Fibroblast of pulmonary artery (primary cell): Measurements from ENCODE around the gene CPTP.

Experiments
- DNase-seq: peaks from one replicate; pipeline ENCODE4 v3.0.0-alpha.2; 2010; ENCODE audit warnings: low read depth
- H3K4me3 ChIP-seq: replicated peaks from 2 replicates; pipeline ENCODE4 v1.5.1; 2011; ENCODE audit warnings: low read depth, mild to moderate bottlenecking, control low read depth, low read length, moderate library complexity
- TF ChIP-seq, protein P1 (sequence below): IDR thresholded peaks from 2 replicates; pipeline ENCODE4 v1.5.1; 2011; ENCODE audit warnings: mild to moderate bottlenecking, control low read depth, low read length, inconsistent platforms; ENCODE audit errors: missing control alignments

Gene CPTP

DNA sequence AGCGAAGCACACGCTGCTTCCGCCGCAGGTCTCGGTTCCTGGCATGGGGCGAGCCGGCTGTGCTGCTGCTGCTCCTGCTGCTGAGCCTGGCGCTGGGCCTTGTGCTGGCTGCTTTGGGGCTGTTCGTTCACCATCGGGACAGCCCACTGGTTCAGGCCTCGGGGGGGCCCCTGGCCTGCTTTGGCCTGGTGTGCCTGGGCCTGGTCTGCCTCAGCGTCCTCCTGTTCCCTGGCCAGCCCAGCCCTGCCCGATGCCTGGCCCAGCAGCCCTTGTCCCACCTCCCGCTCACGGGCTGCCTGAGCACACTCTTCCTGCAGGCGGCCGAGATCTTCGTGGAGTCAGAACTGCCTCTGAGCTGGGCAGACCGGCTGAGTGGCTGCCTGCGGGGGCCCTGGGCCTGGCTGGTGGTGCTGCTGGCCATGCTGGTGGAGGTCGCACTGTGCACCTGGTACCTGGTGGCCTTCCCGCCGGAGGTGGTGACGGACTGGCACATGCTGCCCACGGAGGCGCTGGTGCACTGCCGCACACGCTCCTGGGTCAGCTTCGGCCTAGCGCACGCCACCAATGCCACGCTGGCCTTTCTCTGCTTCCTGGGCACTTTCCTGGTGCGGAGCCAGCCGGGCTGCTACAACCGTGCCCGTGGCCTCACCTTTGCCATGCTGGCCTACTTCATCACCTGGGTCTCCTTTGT is 9.1 kb downstream of the CPTP start:
- DNase-seq: no peak
- TF ChIP-seq, protein P1, sequence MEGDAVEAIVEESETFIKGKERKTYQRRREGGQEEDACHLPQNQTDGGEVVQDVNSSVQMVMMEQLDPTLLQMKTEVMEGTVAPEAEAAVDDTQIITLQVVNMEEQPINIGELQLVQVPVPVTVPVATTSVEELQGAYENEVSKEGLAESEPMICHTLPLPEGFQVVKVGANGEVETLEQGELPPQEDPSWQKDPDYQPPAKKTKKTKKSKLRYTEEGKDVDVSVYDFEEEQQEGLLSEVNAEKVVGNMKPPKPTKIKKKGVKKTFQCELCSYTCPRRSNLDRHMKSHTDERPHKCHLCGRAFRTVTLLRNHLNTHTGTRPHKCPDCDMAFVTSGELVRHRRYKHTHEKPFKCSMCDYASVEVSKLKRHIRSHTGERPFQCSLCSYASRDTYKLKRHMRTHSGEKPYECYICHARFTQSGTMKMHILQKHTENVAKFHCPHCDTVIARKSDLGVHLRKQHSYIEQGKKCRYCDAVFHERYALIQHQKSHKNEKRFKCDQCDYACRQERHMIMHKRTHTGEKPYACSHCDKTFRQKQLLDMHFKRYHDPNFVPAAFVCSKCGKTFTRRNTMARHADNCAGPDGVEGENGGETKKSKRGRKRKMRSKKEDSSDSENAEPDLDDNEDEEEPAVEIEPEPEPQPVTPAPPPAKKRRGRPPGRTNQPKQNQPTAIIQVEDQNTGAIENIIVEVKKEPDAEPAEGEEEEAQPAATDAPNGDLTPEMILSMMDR: no peak
- no peak overlapping the region for H3K4me3 ChIP-seq

DNA sequence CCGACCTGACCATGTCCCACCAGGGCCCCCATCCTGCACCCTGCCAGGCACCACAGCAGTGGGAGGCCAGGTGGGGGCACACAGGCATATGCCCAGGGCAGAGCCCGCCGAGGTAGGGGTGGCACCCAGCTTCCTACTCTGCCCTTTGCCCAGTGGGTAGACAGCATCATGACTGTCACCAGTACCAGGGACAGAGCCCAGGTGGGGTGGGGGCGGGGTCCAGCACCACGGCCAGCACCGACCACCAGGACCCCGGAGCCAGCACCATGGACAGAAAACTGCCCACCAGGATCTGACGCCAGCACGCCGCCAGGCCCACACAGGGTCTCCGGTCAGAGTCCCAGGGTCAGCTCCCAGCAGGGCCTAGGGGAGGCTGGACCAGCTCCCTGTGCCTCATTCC is 10.2 kb downstream of the CPTP start:
- TF ChIP-seq, protein P1: no peak
- H3K4me3 ChIP-seq: no peak overlapping the region
- no peak for DNase-seq

DNA sequence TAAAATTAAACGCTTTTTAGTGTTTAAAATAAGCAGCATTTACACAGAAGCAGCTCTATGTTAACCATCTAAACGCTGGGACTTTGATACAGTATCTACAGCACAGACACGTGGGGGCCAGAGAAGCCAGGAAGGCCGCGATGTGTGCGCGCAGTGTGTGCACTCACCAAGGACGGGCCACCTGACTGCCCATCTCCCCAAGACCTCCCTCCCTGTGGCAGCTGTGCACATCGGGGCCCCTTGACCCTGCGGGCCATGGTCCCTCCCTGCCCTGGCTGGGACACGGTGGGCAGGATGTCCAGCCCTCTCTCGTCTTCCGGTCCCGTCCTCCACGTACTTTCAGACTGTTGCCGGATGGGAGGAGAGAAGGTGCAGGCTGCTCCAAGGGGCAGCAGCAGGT is 10.7 kb downstream of the CPTP start:
- TF ChIP-seq, protein P1: no peak
- no peak for DNase-seq
- no peak overlapping the region for H3K4me3 ChIP-seq

DNA sequence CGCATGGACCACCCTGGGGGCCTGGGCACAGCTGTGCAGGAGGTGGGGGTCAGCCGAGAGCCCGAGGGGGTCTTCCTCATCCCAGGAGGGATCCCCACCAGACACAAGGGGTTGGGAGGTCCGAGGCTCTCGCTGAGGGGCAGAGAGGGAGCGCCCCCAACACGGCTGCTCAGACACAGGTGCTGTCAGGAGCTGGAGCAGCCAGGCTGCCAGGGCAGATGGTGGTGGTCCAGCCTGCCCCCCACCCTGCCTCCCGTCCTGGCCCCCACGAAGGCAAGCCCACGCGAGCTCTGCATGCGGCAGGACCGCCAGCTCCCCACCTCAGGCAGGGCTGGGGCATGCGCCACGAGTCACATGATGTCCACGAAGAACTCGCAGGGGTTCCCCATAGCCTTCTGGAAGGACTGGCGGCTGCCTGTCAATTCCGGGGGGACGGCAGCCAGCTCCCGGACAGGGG is 11.2 kb downstream of the CPTP start:
- H3K4me3 ChIP-seq: no peak overlapping the region
- no peak for DNase-seq
- TF ChIP-seq, protein P1: no peak

DNA sequence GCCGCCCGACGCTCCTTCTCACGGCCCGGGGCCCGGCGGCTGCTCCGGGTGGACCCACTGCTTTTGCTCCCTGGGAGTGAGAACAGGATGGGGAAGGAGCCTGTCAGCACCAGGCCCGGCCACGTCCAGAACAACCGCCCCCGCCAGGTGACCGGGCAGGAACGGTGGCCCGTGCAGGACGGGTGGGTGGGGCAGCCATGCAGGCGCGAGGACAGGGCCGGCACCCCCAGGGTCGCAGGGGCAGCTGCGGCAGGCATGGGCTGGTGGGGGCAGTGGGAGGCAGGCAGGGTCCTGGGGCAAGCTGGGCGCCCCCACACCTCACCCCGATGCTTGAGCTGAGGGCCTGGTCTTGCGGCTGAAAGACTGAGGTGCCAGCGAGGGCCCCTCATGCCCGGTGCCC is 11.8 kb downstream of the CPTP start:
- no peak for DNase-seq
- TF ChIP-seq, protein P1: no peak
- H3K4me3 ChIP-seq: no peak overlapping the region

DNA sequence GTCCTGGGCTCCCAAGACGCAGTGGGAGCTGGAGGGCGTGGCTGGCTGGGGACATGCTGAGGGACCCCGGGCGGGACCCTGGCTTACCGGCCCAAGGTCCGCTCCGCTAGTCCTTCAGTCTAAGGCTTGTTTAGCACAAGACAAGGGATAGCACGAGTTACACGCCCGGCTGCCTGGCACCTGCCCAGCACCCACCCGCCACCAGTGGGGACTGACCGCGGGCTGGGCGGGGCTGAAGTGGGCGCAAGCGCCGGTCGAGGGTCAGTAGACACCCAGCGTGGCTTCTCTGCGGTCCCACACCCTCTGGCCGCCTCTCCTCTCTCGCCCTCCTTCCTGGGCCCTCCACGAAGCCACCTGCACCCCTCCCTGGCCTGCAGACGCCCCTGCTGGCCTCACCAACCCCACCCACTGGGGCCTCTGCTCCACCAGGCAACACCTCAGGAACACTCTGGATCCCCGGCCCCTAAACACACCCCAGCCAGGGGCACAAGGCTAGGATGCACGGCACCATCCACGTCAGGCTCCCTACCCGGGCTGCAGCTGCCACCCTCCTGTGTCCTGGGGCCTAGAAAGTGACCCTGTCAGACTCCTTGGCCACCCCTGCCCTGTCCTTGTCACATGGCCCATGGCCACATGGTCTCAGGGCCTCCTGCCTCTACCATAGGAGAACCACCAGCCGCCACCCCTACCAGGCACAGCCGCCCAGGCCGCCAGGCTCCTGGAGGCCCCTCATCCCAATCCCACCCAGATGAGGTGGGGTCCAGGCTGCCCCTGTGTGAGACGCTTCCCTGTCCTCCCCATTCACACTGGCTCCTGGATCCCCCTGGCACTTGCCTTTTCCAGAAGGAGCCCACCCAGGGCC is 12.6 kb downstream of the CPTP start:
- no peak for DNase-seq
- H3K4me3 ChIP-seq: no peak overlapping the region
- TF ChIP-seq, protein P1: no peak

DNA sequence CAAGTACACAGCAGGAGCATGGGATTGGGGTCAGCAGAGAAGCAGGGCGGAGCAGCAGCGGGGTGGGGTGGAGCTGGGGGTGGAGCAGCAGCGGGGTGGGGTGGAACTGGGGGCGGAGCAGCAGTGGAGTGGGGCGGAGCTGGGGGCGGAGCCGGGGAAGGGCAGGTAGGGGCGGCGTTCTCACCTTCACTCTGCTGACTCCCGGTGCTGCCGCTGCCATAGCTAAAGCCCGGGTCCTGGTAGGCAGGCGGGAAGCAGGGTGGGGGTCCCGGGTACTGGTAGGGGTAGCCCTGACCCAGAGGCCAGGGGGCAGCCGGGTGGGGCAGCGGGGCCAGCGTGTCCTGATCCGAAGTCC is 13.2 kb downstream of the CPTP start:
- DNase-seq: no peak
- TF ChIP-seq, protein P1: no peak
- H3K4me3 ChIP-seq: no peak overlapping the region
